Fibroblast of lung (primary cell): ENCODE measurements around the gene MTREX. TPM values are rescaled to one million over a fixed set of nuclear protein-coding genes. Genes with fewer than 3 reads are reported as not detected.

Source experiments
- DNase-seq, 2 donors: peaks; one replicate each; pipeline versions ENCODE4 v3.0.0 to v3.0.0-alpha.2; 2010; ENCODE audit warnings: low read depth in 2 of 2
- H2AFZ ChIP-seq: 2 replicates; pipeline ENCODE4 v1.5.1; 2012; ENCODE audit warnings: low read length, control low read depth, inconsistent platforms
- H3K27ac ChIP-seq: 2 replicates; pipeline ENCODE4 v1.5.1; 2011; ENCODE audit warnings: low read length, control low read depth; ENCODE audit not compliant: insufficient read depth
- H3K27me3 ChIP-seq: 2 replicates; pipeline ENCODE4 v1.5.1; 2011; ENCODE audit warnings: mild to moderate bottlenecking, low read length; ENCODE audit not compliant: control insufficient read depth, insufficient read depth
- H3K36me3 ChIP-seq: 2 replicates; pipeline ENCODE4 v1.5.1; 2011; ENCODE audit warnings: low read length; ENCODE audit not compliant: control insufficient read depth, insufficient read depth
- H3K4me1 ChIP-seq: 2 replicates; pipeline ENCODE4 v1.5.1; 2011; ENCODE audit warnings: low read length; ENCODE audit not compliant: control insufficient read depth, insufficient read depth; ENCODE audit errors: extremely low read depth
- H3K4me2 ChIP-seq: 2 replicates; pipeline ENCODE4 v1.5.1; 2011; ENCODE audit warnings: low read length, control low read depth; ENCODE audit not compliant: insufficient read depth; ENCODE audit errors: extremely low read depth
- H3K4me3 ChIP-seq, 4 experiments: fragments of 200-600 bp in 1 of 4; sonication (generic) in 1 of 4; replicated peaks in 1 of 4; 2 replicates each; pipeline ENCODE4 v1.5.1; 2011 to 2016; ENCODE audit warnings: low read length in 4 of 4, low read depth in 3 of 4, mild to moderate bottlenecking in 3 of 4, control low read depth in 2 of 4, inconsistent platforms in 1 of 4, mixed read lengths in 1 of 4; ENCODE audit not compliant: insufficient read depth in 1 of 4; ENCODE audit errors: control extremely low read depth in 1 of 4
- H3K79me2 ChIP-seq: 2 replicates; pipeline ENCODE4 v1.5.1; 2012; ENCODE audit warnings: mild to moderate bottlenecking, low read length, inconsistent platforms; ENCODE audit not compliant: control insufficient read depth, insufficient read depth
- H3K9ac ChIP-seq: 2 replicates; pipeline ENCODE4 v1.5.1; 2011; ENCODE audit warnings: mild to moderate bottlenecking, low read length, control low read depth; ENCODE audit not compliant: insufficient read depth
- H3K9me3 ChIP-seq: 2 replicates; pipeline ENCODE4 v1.5.1; 2012; ENCODE audit warnings: low read depth, low read length; ENCODE audit not compliant: control insufficient read depth, insufficient read depth
- H4K20me1 ChIP-seq: 2 replicates; pipeline ENCODE4 v1.5.1; 2011; ENCODE audit warnings: low read length; ENCODE audit not compliant: control insufficient read depth, insufficient read depth; ENCODE audit errors: extremely low read depth
- EZH2 ChIP-seq: IDR thresholded peaks from 2 replicates; pipeline ENCODE4 v1.5.1; 2012; ENCODE audit warnings: low read length, control low read depth, mild to moderate bottlenecking; ENCODE audit errors: missing control alignments
- polyA plus RNA-seq, 2 donors: library from polyadenylated mRNA; depleted of rRNA in 1 of 2; stranded (reverse) in 1 of 2; unstranded in 1 of 2; fragments of >200 nt; gene quantifications; 2 replicates each; pipeline ENCODE4 v1.2.1, GENCODE V29; 2011 to 2012; ENCODE audit warnings: missing spikeins in 1 of 2
- total RNA-seq: library from RNA; depleted of rRNA; stranded (reverse); fragments of >200 nt; gene quantifications from 2 replicates; pipeline ENCODE4 v1.2.1, GENCODE V29; 2014
- TF ChIP-seq, protein P1 (sequence below), 2 donors: IDR thresholded peaks in 1 of 2; conservative IDR thresholded peaks in 1 of 2; 1 replicate in 1 of 2; 2 replicates in 1 of 2; pipeline ENCODE4 v1.5.1; 2011 to 2012; ENCODE audit warnings: low read length in 2 of 2, control low read depth in 1 of 2, inconsistent platforms in 1 of 2, low read depth in 1 of 2, mild to moderate bottlenecking in 1 of 2

Gene MTREX
- total and polyA plus RNA-seq, 2 donors (not counting 1 experiment from before 2014, with no cell fraction given) = 54.1 to 85.7 TPM

GRCh38 chr5:55469839-55470238, 162.1 kb downstream of the MTREX start:
- Histone ChIP-seq H3K79me2 (no peaks in the 10 kb centered on the region), H3K9ac (no peak overlapping the region), H3K4me2 (no peak overlapping the region), H3K4me3 (no peak overlapping the region), H4K20me1 (no peaks in the 10 kb centered on the region), H3K27ac (no peak overlapping the region), H3K9me3 (no peaks in the 10 kb centered on the region), H3K4me1 (no peaks in the 10 kb centered on the region), H3K36me3 (peaks cover 2% of the 10 kb centered on the region), H3K27me3 (no peaks in the 10 kb centered on the region), H2AFZ (no peak overlapping the region)
- DNase-seq = no peak
- TF ChIP-seq, protein P1, sequence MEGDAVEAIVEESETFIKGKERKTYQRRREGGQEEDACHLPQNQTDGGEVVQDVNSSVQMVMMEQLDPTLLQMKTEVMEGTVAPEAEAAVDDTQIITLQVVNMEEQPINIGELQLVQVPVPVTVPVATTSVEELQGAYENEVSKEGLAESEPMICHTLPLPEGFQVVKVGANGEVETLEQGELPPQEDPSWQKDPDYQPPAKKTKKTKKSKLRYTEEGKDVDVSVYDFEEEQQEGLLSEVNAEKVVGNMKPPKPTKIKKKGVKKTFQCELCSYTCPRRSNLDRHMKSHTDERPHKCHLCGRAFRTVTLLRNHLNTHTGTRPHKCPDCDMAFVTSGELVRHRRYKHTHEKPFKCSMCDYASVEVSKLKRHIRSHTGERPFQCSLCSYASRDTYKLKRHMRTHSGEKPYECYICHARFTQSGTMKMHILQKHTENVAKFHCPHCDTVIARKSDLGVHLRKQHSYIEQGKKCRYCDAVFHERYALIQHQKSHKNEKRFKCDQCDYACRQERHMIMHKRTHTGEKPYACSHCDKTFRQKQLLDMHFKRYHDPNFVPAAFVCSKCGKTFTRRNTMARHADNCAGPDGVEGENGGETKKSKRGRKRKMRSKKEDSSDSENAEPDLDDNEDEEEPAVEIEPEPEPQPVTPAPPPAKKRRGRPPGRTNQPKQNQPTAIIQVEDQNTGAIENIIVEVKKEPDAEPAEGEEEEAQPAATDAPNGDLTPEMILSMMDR (conservative IDR thresholded peaks at IDR 0.05 in 1 of 2, IDR thresholded peaks at IDR 0.05 in 1 of 2; ENCODE audit: low read depth in 1 of 2, low read length in 2 of 2) = no peak
- no peak for TF ChIP-seq EZH2

DNA sequence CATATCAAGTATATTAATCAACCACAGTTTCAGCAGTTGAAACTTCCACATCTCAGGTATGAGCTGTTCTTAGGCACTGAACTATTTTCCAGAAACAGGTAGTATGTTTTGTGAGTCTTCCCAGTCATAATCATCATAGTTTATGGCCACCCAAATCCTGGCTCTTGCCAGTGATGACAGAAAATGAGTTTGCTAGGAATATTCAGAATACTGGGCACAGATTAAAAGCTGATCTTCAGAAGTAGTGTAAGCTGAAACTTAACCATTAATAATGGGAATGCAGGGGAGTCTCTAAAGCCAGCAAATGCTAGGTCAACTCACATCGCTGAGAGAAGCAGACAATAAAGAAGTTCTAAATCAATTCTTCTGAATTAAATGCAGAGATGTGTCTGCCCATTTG, 162.5 kb downstream of the MTREX start:
- H4K20me1 ChIP-seq = no peaks in the 10 kb centered on the region
- no peak overlapping the region for H3K4me3 ChIP-seq
- no peak overlapping the region for H3K4me2 ChIP-seq
- TF ChIP-seq, protein P1 (conservative IDR thresholded peaks at IDR 0.05 in 1 of 2, IDR thresholded peaks at IDR 0.05 in 1 of 2; ENCODE audit: low read depth in 1 of 2, low read length in 2 of 2) = no peak
- TF ChIP-seq EZH2 = no peak
- H3K27me3 ChIP-seq = no peaks in the 10 kb centered on the region
- no peak overlapping the region for H2AFZ ChIP-seq
- H3K27ac ChIP-seq = no peak overlapping the region
- peaks cover 2% of the 10 kb centered on the region for H3K36me3 ChIP-seq
- H3K4me1 ChIP-seq = no peaks in the 10 kb centered on the region
- no peaks in the 10 kb centered on the region for H3K79me2 ChIP-seq
- no peak for DNase-seq
- H3K9me3 ChIP-seq = no peaks in the 10 kb centered on the region
- no peak overlapping the region for H3K9ac ChIP-seq

- no peak overlapping the region for H3K27ac ChIP-seq
- no peak for DNase-seq
- H3K36me3 ChIP-seq = peaks cover 2% of the 10 kb centered on the region
- no peak overlapping the region for H3K4me3 ChIP-seq
- no peaks in the 10 kb centered on the region for H3K27me3 ChIP-seq
- no peaks in the 10 kb centered on the region for H4K20me1 ChIP-seq
- H3K9me3 ChIP-seq = no peaks in the 10 kb centered on the region
- TF ChIP-seq, protein P1 (conservative IDR thresholded peaks at IDR 0.05 in 1 of 2, IDR thresholded peaks at IDR 0.05 in 1 of 2; ENCODE audit: low read depth in 1 of 2, low read length in 2 of 2) = no peak
- no peak for TF ChIP-seq EZH2
- no peak overlapping the region for H3K9ac ChIP-seq
- H3K79me2 ChIP-seq = no peaks in the 10 kb centered on the region
- no peak overlapping the region for H3K4me2 ChIP-seq
- no peak overlapping the region for H2AFZ ChIP-seq
- H3K4me1 ChIP-seq = no peaks in the 10 kb centered on the region
These were observed 163.7 kb downstream of the MTREX start for GRCh38 chr5:55471468-55471867.
